HG03025 (cell line): ENCODE results near the gene ELMO1.

ENCODE experiments used
- ATAC-seq: cut with Tn5 transposase; IDR thresholded peaks from one replicate; pipeline ENCODE4 v1.9.1; 2021; ENCODE audit warnings: mild to moderate bottlenecking, moderate library complexity; ENCODE audit not compliant: unreplicated experiment, low FRiP score

Gene ELMO1

DNA sequence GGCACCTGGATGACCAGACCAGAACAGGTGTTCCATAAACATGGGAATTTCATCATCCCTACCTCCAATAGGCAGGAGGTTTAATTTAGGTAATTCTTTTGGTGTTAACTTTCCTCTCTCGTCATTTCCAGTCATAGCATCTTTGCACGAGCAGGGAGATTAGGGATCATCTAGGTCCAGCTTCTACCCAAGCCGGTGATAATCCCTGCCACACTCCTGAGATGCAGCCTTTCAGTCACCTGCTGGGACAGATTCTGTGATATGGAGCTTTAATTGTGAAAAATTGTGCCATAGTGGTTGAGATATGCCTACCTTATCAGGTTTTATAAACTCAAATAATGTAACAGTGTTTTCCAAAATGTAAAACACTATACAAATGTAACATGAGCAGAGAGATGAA lies 532.5 kb downstream of the ELMO1 start:
- no peak for ATAC-seq

DNA sequence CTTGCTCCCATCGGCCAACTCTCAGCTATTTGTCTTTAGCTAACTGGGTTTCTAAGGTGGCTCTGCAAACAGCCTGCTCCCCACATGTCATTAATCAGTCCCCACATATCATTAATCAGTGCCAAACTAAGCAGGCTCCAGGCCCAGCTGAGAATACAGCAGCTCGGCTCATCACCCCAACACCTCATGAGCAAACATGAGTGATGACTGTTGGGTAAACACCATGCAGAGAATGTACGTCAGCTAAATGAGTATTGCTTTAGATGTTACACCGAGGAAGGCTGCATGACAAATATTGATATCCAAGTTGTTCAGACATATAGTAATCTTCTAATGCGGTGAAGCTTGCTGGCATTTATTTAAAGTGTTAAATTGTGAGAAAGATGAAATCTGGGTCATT lies 536.9 kb downstream of the ELMO1 start:
- ATAC-seq: no peak

DNA sequence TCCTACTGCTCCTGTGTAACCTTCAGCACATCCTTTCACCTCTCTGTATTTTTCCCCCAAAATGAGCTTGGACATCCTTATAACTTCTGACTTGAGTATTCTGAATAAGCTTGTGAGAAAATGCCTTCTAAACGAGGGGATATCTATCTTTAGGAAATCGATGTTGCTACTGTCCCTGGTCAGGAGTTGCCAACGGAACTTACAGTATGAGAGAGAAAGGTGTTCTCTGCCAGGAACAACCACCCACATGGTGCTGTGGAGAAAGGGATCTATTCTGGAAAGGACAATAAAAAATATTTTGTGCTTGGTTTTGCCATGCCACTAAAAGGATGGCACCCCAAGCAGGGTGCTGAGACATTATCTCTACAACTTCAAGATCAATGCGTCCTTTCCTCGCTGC lies 537.8 kb downstream of the ELMO1 start:
- ATAC-seq: no peak

DNA sequence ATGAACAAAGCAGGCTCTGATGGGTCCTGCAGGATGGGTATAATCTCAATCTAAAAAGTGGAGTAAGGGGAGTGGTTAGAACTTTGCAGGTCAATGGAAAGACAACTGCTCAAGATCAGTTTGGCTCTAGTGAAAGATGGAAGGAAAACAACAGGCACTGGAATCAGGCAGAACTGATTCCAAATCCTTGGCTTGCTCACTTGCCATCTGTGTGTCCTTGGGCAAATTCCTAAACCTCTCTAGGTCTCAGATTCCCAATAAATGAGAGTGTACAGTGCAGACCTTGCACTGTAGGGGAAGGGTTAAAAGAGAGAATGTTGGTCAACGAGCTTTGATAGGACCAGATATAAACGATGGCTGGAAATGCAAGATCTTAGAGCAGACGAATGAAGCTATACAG lies 538.3 kb downstream of the ELMO1 start:
- ATAC-seq: no peak

DNA sequence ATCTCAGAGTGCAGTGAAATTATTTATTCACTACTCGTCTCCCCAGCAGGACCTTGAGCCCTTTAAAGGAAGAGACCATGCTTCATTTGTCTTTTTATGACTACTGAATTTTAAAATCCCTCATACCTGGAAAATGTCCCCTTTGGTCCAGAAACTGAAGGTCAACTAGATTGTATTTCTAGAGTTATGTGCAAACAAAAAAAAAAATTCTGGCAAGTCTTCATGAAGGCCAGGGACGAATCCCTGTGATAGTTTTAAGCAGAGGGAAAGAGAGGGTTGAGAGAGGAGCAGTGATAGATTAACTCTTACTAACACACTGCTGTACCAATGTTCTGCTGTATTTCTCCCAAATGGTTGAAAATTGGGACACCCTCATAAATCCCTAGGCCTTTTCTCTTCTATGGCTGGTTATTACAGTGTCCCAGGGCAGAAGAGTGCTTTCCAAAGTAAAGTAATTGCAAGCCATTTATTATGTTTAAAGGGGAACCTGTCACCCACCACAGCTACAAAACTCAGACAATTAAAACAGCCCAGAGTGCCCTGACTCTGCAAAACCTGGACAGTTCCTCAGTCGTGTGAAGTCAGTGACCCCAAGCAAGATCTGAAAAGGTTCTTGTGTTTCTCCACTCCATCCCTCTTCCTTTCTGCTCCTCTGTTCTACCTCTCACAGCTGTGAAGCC lies 541.6 kb downstream of the ELMO1 start:
- no peak for ATAC-seq

DNA sequence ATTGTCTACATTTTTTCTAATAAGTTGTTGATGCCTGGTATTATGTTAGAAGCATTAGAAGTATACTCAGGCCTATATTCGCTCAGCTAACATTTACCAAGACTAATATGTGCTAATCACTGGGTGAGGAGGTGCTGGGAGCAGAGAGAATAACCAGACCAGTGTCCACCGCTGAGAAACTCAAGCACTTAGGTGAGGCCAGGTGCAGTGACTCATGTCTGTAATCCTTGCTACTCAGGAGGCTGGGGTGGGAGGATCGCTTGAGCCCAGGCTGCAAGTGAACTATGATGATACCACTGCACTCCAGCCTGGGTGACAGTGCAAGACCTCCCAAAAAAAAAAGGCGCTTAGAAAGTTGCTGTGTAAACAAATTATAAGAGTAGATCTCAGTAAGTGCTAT lies 542.2 kb downstream of the ELMO1 start:
- ATAC-seq: no peak

DNA sequence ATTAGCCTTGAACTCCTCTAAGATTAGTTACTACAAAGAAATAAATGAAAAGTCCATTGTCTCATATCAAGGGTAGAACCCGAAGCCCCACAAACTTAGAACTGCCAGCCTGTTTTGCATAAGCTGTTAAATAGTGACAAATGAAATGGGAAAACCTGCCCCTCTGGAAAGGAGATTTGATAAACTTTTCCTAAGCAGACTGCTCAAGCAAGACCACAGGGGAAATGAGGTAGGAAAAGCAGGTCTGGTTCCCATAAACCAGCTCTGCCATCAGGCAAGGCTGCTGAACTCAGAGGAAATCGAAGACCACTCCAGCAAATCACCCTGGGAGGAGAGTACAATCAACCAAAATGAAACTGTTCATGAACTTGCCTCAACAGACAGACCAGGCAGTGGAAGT lies 542.8 kb downstream of the ELMO1 start:
- no peak for ATAC-seq

DNA sequence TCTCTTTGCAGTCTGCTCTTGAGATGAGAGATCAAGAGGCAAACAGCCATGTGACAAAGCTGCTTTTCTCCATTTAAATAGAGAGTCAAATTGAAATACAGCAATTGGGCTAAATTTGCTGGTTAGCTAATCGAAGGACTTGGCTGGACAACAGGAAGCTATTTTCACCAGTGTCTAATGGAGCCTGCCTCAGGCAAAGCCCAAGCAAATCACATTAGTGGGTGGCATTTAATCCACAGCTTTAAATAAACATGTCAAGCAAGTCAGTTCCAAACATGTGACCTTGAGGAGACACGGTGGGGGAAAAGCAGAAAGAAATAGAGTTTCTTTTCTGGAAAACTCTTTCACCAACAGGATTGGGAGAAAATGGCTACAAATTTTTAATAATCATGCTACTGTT lies 543.9 kb downstream of the ELMO1 start:
- ATAC-seq: no peak

DNA sequence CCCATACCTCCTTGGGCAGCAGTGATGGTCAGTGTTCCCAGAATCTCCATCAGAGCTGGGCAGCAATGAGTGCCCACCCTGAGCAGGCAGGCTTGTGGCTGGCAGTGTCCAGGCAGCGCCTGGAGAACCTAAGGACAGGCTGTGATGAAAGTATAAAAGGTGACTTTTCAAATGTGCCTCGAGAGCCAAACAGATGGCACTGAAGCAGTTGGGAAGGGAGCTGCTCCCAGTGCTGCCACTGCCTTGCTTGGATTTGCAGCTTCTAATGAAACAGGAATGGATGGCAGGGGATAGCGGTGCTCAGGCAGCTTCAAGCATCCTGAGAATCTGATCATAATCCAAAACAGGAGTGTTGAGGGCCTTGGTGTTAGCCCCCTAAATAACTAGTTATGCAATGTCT lies 544.6 kb downstream of the ELMO1 start:
- no peak for ATAC-seq

DNA sequence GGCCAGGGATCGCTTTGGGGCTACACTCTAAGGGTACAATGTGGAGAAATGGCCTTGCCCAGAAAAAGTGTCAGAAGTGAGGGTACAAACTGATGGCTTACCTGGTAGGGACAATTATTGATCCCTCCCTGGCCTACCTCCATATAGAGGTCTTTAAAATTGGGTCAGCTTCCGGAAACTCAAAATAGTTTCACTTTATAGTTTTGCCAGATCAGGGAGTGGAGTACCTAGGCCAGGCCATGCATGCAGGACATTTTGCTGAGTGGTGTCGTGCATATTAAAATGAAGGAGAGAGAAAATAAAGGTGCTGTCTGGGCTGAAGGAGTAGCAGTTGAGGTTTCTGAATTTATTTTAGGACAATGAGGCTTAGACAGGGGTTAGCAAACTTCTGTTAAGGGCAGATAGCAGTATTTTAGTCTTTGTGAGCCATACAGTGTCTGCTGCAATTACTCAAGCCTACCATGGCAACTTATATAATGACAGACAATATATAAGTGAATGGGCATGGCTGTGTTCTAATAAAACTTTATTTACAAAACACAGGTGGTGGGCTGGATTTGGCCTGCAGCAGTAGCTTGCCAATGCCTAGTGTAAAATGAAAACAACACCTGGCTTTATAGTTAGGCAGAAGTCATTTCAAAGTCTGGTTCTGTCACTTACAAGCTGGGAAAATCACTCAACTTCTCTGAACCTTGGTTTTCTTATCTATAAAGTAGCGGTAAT lies 547.5 kb downstream of the ELMO1 start:
- no peak for ATAC-seq

DNA sequence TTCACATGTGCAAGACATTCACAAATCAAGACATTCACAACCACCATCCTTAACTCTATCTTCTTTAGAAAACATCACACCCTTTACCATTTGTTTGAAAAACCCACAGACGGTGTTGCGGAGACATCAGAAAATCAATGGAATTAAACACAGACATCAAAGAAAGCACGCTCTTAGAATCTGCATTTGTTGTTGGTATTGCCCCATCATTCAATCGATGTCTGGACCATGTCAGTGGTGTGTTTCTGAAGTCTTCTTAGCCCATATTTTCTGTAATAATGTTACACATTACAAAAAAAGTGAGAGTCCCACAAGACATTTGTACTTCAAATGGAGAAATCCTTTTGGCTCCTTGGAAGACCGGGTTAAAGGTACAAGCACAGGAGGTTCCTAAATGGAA lies 550.5 kb downstream of the ELMO1 start:
- no peak for ATAC-seq

DNA sequence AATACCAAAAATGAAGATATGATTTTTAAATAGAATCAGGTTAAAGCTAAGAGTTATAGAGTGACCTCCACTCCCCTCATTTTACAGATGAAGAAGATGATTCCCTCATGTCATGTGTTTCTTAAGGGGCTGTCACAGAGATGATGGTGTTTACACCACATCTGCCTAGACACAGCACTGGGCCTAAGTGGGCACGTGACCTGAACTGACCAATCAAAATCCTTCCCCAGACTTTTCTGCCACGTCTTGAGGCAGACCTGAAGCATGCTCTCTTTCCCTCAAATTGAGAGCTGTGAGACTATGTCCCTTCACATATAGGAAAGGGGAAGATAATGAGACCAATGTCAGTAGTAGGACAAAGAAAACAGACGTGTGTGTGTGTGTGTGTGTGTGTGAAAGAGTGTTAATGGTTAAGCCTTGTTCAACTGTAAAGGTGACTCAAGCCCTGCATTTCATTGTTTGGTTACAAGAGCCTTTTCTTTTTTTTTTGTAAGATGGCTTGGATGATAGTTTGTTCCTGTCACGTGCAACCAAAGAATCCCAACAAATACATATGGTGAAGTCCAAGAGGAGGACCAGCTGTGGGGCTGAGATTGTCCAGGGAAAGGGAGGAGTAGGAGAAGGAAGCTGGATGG lies 551.6 kb downstream of the ELMO1 start:
- no peak for ATAC-seq

DNA sequence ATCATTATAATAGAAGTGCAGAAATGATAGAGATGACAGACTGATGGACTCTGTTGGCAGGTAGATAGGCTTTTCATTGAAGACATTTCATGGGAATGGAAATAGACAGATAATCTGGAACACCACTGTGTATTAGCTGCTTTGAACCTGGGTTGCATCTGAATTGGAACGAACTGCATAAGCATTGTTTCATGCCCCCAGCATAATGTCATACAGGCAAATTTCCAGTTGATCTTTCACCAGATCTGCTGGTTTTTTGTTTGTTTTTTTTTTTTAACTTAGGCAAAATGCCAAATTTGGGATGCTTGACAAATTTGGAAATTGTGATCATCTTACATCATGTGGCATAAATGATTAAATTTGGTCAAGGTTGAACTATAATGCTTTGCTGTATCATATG lies 552.2 kb downstream of the ELMO1 start:
- no peak for ATAC-seq

DNA sequence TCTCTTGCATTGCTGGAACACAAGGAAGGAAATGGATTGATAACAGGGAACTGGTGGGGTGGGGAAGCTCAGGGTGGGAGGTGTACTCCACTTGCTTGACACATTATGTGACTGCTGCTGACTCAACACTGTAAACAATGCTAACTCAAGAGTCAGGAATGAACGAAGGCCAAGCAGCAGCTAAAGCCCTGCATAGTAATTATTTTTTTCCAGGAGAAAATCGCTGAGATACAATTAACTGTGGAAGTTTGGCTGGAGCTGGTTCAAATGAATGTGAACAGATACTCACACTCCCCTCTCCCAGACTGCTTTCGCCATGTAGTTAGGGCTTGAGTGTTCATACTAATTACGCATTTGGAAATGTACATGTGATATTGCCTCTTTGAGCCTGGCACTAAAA lies 553.5 kb downstream of the ELMO1 start:
- ATAC-seq: no peak

DNA sequence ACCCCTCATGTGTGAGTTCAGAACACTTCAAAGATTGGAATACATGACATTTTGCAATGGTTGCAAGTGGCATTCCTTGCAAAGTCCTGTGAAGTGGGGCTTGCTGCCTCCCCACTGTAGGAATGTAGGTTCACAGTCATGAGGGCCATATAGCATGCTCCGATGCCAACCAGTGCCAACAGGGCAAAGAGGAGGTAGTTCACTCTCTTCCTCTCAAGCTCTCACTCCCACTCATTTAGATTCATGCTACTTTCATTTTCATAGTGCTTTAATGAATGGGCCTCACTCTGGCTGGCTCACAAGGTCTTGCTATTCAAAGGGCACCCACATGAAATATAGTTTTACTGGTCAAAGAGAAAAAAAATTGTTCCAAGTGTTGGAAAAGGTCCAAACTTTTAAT lies 554.5 kb downstream of the ELMO1 start:
- no peak for ATAC-seq

DNA sequence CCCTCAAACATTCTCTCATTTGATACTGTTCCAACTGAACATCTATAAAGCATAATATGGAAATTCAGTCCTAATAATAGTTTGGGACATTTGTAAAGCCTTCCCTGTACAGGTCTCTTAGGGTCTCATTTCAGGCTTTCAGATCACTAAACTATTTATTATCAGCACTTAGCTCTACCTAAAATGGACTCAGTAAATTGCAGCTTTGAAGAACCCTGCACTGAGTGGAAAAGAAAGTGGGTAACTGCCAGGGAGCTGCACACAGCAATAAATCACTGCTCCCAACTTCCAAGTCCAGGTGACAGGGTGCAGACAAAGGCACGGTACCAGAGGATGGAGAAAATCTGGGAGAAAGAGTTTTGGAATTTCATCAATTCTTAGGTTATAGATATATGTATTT lies 559.5 kb downstream of the ELMO1 start:
- ATAC-seq: no peak

DNA sequence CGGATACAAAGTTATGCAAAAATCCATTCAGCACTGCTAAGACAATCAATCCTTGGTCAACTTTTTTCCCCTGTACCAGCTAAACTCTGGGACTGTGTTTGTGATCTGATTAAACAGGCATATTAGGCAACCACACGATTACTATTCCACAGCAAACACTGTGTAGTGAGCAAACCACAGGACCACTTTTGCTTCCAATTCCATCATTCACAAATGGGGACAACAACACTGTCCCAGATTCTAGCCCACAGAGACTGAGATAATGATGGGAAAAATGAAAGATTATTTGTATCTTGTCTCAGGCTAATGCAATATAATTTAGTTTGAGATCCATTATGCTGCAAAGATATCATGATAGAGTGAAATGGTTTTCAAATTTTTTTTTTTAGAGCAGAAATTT lies 560.7 kb downstream of the ELMO1 start:
- no peak for ATAC-seq

DNA sequence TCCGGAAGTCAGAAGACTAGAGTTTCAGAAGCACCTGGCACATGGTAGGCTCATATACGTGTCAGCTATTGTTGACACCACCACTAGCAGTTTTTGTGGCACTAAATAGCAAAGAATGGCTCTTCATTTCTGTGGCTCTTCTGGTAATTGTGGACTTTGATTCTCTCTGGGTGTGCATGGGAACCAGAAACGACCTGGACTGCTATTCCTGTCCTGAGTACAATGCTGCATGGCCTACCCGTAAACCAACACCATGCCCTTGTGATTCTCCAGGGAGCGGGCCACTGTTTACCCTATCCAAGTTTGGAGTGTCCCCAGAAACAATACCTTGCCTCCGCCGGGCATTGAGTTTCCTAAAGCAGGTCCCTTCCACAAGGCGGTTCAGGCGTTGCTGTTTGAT lies 561.4 kb downstream of the ELMO1 start:
- no peak for ATAC-seq

DNA sequence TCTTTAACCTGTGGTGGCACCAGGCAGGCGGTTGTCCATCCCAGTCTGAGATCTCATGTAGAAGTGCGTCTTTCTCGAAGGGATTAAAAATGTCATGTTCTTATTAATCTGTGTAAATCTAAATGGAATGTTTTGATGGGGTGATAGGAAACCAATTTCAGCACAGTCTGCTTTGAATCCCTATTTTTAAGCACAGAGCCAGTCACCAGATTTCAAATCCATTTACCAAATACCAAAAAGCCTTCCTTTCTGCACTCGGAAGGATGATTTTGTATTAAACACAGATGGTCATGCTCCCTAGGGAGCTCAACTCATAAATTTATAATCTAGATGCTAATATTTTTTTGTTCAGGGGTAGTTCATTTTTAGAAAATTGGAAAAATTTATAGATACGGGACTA lies 563.8 kb downstream of the ELMO1 start:
- no peak for ATAC-seq

DNA sequence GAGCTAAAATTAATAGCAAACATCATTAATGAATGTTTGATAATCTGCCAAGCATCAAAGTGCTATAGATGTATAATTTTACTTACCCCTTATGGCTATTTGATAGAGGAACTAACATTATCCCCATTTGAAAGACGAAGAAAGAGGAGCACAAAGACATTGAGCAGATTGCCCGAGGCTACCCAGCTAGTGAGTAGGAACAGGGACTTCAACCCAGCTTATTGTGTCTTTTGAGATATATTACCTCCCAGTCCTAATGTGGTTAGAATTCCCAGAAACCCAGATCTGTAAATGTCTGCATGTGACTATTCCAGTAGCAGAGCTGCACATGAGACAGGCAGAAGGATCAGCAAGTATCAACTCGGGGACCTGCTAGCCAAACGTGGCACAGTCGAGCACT lies 564.3 kb downstream of the ELMO1 start:
- ATAC-seq: no peak

DNA sequence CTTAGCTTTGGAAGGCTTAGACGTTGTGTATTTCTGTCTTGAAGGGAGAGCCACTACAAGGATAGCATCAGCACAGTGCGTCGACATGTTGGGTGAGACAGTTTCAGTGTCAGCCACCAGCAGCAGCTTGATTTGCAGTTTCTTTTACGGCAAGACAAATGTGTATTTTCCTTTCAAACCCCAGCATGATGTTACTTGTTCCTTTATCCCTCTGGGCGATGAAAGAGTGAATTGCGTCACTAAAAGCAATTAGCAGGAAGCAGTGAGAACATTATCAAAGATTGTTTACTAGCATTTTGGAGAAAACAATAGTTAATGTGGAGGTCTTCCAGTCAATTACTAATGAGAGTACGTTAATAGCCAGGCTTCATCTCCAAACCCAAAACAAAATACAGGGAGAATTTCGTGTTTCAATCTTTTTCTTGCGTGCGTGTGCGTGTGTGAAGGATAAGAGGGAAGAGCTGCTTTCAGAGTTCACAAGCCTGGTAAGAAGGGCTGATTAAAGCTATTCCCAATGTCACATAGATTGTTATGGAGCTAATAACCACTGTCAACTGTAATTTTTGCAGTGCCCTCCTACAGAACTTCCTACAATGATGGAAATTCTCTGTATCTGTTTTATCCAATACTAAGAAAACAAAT lies 567.3 kb downstream of the ELMO1 start:
- ATAC-seq: no peak

DNA sequence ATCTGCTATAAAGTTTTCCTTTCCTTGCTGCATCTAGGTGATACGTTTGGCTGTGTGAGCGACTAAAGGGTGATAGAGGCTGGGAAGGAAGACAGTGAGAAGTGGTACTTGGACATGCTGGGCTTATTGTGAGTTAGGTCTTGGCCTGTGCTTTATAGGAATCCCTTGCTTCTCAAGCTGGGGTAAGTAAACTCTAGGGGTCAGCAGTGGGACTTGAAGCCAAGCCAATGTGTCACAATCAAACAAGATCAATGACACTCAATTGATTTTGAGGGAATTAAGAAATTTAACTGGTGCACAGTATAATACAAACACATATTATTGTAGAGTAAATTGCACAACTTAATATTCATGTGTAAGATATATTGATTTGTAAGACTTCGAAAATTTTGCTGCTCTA lies 568.6 kb downstream of the ELMO1 start:
- no peak for ATAC-seq
